PC-3 (cell line): ENCODE measurements around the gene RAB4A. TPM values are rescaled to one million over a fixed set of nuclear protein-coding genes. Genes with fewer than 3 reads are reported as not detected.

Experiments used
- ATAC-seq: fragments of 200-7000 bp; cut with Tn5 transposase; 2 replicates; pipeline ENCODE4 v1.9.1; 2020; ENCODE audit warnings: mild to moderate bottlenecking, moderate library complexity
- BruUV-seq: library from RNA; stranded (reverse); fragments of 400-500 nt; replicated peaks from 2 replicates; lab custom pipeline; 2021; lab: Mats Ljungman, UMichigan
- CTCF ChIA-PET: fragments of 300-600 bp; sonication (Branson Sonifier 250); formaldehyde crosslinking; loops from one replicate; lab custom pipeline; 2022; ENCODE audit warnings: antibody characterized with exemption; lab: Charles Lee
- POLR2A ChIA-PET: fragments of 300-600 bp; sonication (Branson Sonifier 250); formaldehyde crosslinking; loops from one replicate; lab custom pipeline; 2022; ENCODE audit warnings: antibody characterized with exemption; ENCODE audit not compliant: unreplicated experiment; lab: Charles Lee
- DNase-seq: peaks from one replicate; pipeline ENCODE4 v3.0.0-alpha.2; 2015
- H2AFZ ChIP-seq: fragments of 300-600 bp; sonication (generic); 2 replicates; pipeline ENCODE4 v1.6.0; 2016; ENCODE audit warnings: antibody characterized with exemption, low read length
- H3F3A ChIP-seq: fragments of 300-600 bp; sonication (generic); one replicate; pipeline ENCODE4 v1.6.0; 2017; ENCODE audit warnings: antibody characterized with exemption, low read length, control low read depth, mild to moderate bottlenecking; ENCODE audit not compliant: unreplicated experiment
- H3K27ac ChIP-seq: fragments of 300-600 bp; sonication (generic); 2 replicates; pipeline ENCODE4 v1.5.1; 2016; ENCODE audit warnings: mild to moderate bottlenecking, low read length
- H3K27me3 ChIP-seq: fragments of 300-600 bp; sonication (generic); 2 replicates; pipeline ENCODE4 v1.6.1; 2016; ENCODE audit warnings: low read length, mixed read lengths
- H3K36me3 ChIP-seq: fragments of 300-600 bp; sonication (generic); 2 replicates; pipeline ENCODE4 v1.6.1; 2016; ENCODE audit warnings: low read depth, mixed run types, low read length, mixed read lengths
- H3K4me1 ChIP-seq: fragments of 300-600 bp; sonication (generic); 2 replicates; pipeline ENCODE4 v1.5.1; 2016; ENCODE audit warnings: low read length; ENCODE audit not compliant: insufficient read depth
- H3K4me2 ChIP-seq: fragments of 300-600 bp; sonication (generic); 2 replicates; pipeline ENCODE4 v1.6.0; 2016; ENCODE audit warnings: low read length
- H3K4me3 ChIP-seq: fragments of 300-600 bp; sonication (generic); 2 replicates; pipeline ENCODE4 v1.5.1; 2016; ENCODE audit warnings: mild to moderate bottlenecking, low read length, mixed read lengths
- H3K79me2 ChIP-seq: fragments of 300-600 bp; sonication (generic); 2 replicates; pipeline ENCODE4 v1.6.1; 2017; ENCODE audit warnings: low read length, mixed read lengths
- H3K9ac ChIP-seq: fragments of 300-600 bp; sonication (generic); 2 replicates; pipeline ENCODE4 v1.6.0; 2016; ENCODE audit warnings: mild to moderate bottlenecking, low read length
- H3K9me2 ChIP-seq: fragments of 300-600 bp; sonication (generic); replicated peaks from 2 replicates; pipeline ENCODE4 v1.6.1; 2016; ENCODE audit warnings: mixed run types, low read length, mixed read lengths
- H3K9me3 ChIP-seq: fragments of 300-600 bp; sonication (generic); 2 replicates; pipeline ENCODE4 v1.6.1; 2016; ENCODE audit warnings: low read length, mixed read lengths
- H4K20me1 ChIP-seq: fragments of 300-600 bp; sonication (generic); 2 replicates; pipeline ENCODE4 v1.6.1; 2016; ENCODE audit warnings: low read length, mixed read lengths
- CTCF ChIP-seq: fragments of 300-600 bp; sonication (generic); conservative IDR thresholded peaks from 2 replicates; pipeline ENCODE4 v1.5.1; 2017; ENCODE audit warnings: antibody characterized with exemption, low read depth, mild to moderate bottlenecking, low read length
- EZH2 ChIP-seq: fragments of 300-600 bp; sonication (generic); IDR thresholded peaks from one replicate; pipeline ENCODE4 v1.6.1; 2017; ENCODE audit warnings: antibody characterized with exemption, mild to moderate bottlenecking, low read length; ENCODE audit not compliant: unreplicated experiment
- EZH2phosphoT487 ChIP-seq: fragments of 300-600 bp; sonication (generic); IDR thresholded peaks from 2 replicates; pipeline ENCODE4 v1.6.1; 2018; ENCODE audit warnings: mild to moderate bottlenecking, antibody characterized with exemption, low read length, borderline replicate concordance
- intact Hi-C: fragments of 100-400 bp; cut with micrococcal nuclease; formaldehyde crosslinking; loops from 2 replicates; pipeline ENCODE4 v1.9.0; 2023
- total RNA-seq: library from RNA; depleted of rRNA; stranded (reverse); fragments of >200 nt; gene quantifications from 2 replicates; pipeline ENCODE4 v1.2.3, GENCODE V29; 2014

The RAB4A gene
- total RNA-seq, 1 experiment from 2014 or later = 67.0 TPM

DNA sequence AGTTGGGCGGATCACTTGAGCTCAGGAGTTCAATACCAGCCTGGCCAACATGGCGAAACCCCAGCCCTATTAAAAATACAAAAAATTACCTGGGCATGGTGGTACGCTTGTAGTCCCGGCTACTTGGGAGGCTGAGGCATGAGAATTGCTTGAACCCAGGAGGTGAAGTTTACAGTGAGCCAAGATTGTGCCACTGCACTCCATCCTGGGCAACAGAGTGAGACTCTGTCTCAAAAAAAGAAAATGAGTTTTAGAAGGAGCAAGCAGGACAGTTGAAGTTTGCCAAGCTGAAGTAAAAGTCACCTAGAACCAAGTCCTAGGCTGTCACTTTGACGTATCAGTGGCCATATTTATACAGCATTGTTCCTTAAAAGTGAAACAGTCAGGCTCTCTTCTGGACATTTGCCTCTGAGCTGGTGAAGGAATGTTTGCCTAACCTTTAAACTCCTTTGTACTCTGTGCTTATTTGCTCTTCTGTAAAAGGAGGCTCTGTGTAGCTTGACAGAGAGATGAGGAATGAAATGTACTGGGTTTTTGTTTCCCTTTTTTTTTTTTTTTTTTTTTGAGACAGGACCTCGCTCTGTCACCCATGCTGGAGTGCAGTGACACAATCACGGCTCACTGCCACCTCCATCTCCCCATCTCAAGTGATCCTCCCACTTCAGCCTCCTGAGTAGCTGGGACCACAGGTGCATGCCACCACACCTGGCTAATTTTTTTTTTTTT lies 2.8 kb downstream of the RAB4A start:
- Histone ChIP-seq H3F3A (peaks cover 6% of the 10 kb centered on the region), H3K4me1 (peaks cover 27% of the 10 kb centered on the region), H3K9me2 (no peaks in the 10 kb centered on the region), H4K20me1 (peaks cover 12% of the 10 kb centered on the region; the same call in 1 of the 2 replicates), H3K27ac (peak overlapping the region; percentile 54), H2AFZ (peak overlapping the region; percentile 35; the same call in 1 of the 2 replicates), H3K36me3 (no peaks in the 10 kb centered on the region), H3K79me2 (peaks cover 68% of the 10 kb centered on the region), H3K27me3 (no peaks in the 10 kb centered on the region), H3K9me3 (no peaks in the 10 kb centered on the region), H3K4me2 (peak overlapping the region; percentile 83), H3K4me3 (peak overlapping the region; percentile 84; the same call in 1 of the 2 replicates), H3K9ac (no peak overlapping the region)
- ChIA-PET CTCF (no interaction called here), POLR2A (interaction anchor here (0.6 kb wide), 1 partner anchor 395 kb away, joined by 11 read pairs; no protein-coding TSS in a partner anchor)
- BruUV-seq = no TSS peak
- DNase-seq = peak; percentile 89
- ATAC-seq = peak; percentile 68
- TF ChIP-seq EZH2phosphoT487 (no peak), EZH2 (no peak), CTCF (no peak)
- intact Hi-C loops = loop anchor here (5.0 kb wide), 1 partner anchor 234 kb away; the partner anchor contains the start of gene NUP133

DNA sequence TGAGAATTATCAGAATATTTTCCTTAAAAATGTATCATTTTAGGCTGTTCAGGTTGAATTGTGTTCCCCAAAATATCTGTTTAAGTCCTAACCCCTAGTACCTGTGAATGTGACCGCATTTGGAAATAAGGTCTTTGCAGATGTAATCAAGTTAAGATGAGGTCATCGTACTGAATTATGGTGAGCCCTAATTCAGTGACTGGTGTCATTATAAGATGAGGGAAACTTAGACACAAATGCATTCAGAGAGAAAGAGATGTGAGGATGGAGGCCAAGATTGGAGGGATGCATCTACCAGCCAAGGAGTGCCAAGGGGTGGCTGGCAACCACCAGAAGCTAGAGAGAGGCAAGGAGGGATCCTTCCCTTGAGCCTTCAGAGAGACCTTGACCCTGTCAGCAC lies 4.1 kb downstream of the RAB4A start:
- CTCF ChIA-PET = no interaction called here

More for the DNA sequence above, 4.1 kb downstream of the RAB4A start:
- DNase-seq (no peak), ATAC-seq (no peak)
- H3K79me2 ChIP-seq = peaks cover 81% of the 10 kb centered on the region
- H3K9ac ChIP-seq = no peak overlapping the region
- no peaks in the 10 kb centered on the region for H3K27me3 ChIP-seq
- no TSS peak for BruUV-seq
- no peak overlapping the region for H3K4me2 ChIP-seq
- H3K4me3 ChIP-seq = no peak overlapping the region
- no peaks in the 10 kb centered on the region for H3K9me3 ChIP-seq
- intact Hi-C loops = no loop called here
- no peaks in the 10 kb centered on the region for H3K36me3 ChIP-seq
- no peaks in the 10 kb centered on the region for H3K9me2 ChIP-seq
- POLR2A ChIA-PET = no interaction called here
- no peak overlapping the region for H2AFZ ChIP-seq
- peaks cover 36% of the 10 kb centered on the region for H3K4me1 ChIP-seq
- peaks cover 5% of the 10 kb centered on the region for H3F3A ChIP-seq
- peaks cover 12% of the 10 kb centered on the region; the same call in 1 of the 2 replicates for H4K20me1 ChIP-seq
- TF ChIP-seq EZH2phosphoT487 = no peak
- no peak for TF ChIP-seq CTCF
- TF ChIP-seq EZH2 = no peak
- H3K27ac ChIP-seq = no peak overlapping the region
